Measurements from ENCODE around the gene BICRAL. TPM values are rescaled to one million over a fixed set of nuclear protein-coding genes. Genes with fewer than 3 reads are reported as not detected.
A peak's percentile ranks its signal among the peaks of the same experiment; 100 is the strongest.

Gene BICRAL
- total and polyA plus RNA-seq, 2 donors from 2014 or later: 2.7 to 20.9 TPM

- no peak overlapping the region for H3K9ac ChIP-seq (ENCODE audit: low read length in 3 of 3)
- intact Hi-C loops (cut with DNase I): no loop called here
- DNase-seq (no peak), FAIRE-seq (no peak)
- no peak for TF ChIP-seq CTCF (IDR thresholded peaks at IDR 0.05; ENCODE audit: borderline replicate concordance, extremely low read depth, insufficient read depth)
- H3K27me3 ChIP-seq (ENCODE audit: control insufficient read depth, insufficient read depth, low read length): no peaks in the 10 kb centered on the region
- H3K27ac ChIP-seq (ENCODE audit: low read depth in 2 of 2, low read length in 2 of 2): no peak overlapping the region
- H3K4me3 ChIP-seq (ENCODE audit: low read length in 3 of 3): no peak overlapping the region
- H3K4me1 ChIP-seq (ENCODE audit: control insufficient read depth in 2 of 3, insufficient read depth in 2 of 3, low read depth in 1 of 3, low read length in 3 of 3): peaks cover 0 to 2% (median 0%) of the 10 kb centered on the region in 3 donors
- peaks cover 0 to 3% (median 0%) of the 10 kb centered on the region in 3 donors for H3K36me3 ChIP-seq (ENCODE audit: control insufficient read depth in 2 of 3, insufficient read depth in 3 of 3, low read length in 3 of 3)
- H3K9me3 ChIP-seq (ENCODE audit: control insufficient read depth in 2 of 3, insufficient read depth in 1 of 3, low read length in 3 of 3): no peaks in the 10 kb centered on the region
Observed at GRCh38 chr6:42818878-42819277, 37.0 kb downstream of the BICRAL start.

GRCh38 chr6:42819803-42820511 lies 38.1 kb downstream of the BICRAL start:
- H3K4me1 ChIP-seq (ENCODE audit: control insufficient read depth in 2 of 3, insufficient read depth in 2 of 3, low read depth in 1 of 3, low read length in 3 of 3): peaks cover 0 to 2% (median 0%) of the 10 kb centered on the region in 3 donors
- no peak for DNase-seq
- no peak overlapping the region for H3K9ac ChIP-seq (ENCODE audit: low read length in 3 of 3)
- H3K4me3 ChIP-seq (ENCODE audit: low read length in 3 of 3): no peak overlapping the region
- TF ChIP-seq CTCF (IDR thresholded peaks at IDR 0.05; ENCODE audit: borderline replicate concordance, extremely low read depth, insufficient read depth): no peak
- H3K27me3 ChIP-seq (ENCODE audit: control insufficient read depth, insufficient read depth, low read length): no peaks in the 10 kb centered on the region
- intact Hi-C loops (cut with DNase I): no loop called here
- no peak for FAIRE-seq
- H3K36me3 ChIP-seq (ENCODE audit: control insufficient read depth in 2 of 3, insufficient read depth in 3 of 3, low read length in 3 of 3): peaks cover 0 to 3% (median 3%) of the 10 kb centered on the region in 3 donors
- H3K9me3 ChIP-seq (ENCODE audit: control insufficient read depth in 2 of 3, insufficient read depth in 1 of 3, low read length in 3 of 3): no peaks in the 10 kb centered on the region
- no peak overlapping the region for H3K27ac ChIP-seq (ENCODE audit: low read depth in 2 of 2, low read length in 2 of 2)

- H3K4me3 ChIP-seq (ENCODE audit: low read length in 3 of 3): peak overlapping the region in 1 of 3 donors; percentile 18
- H3K27ac ChIP-seq (ENCODE audit: low read depth in 2 of 2, low read length in 2 of 2): peak overlapping the region in 1 of 2 donors; percentile 4
- H3K36me3 ChIP-seq (ENCODE audit: control insufficient read depth in 2 of 3, insufficient read depth in 3 of 3, low read length in 3 of 3): peaks cover 0 to 3% (median 3%) of the 10 kb centered on the region in 3 donors
- H3K4me1 ChIP-seq (ENCODE audit: control insufficient read depth in 2 of 3, insufficient read depth in 2 of 3, low read depth in 1 of 3, low read length in 3 of 3): peaks cover 0 to 2% (median 0%) of the 10 kb centered on the region in 3 donors
- no peaks in the 10 kb centered on the region for H3K27me3 ChIP-seq (ENCODE audit: control insufficient read depth, insufficient read depth, low read length)
- H3K9me3 ChIP-seq (ENCODE audit: control insufficient read depth in 2 of 3, insufficient read depth in 1 of 3, low read length in 3 of 3): no peaks in the 10 kb centered on the region
- DNase-seq: peak in 2 of 5 donors; percentile 13 to 23
- no peak for FAIRE-seq
- intact Hi-C loops (cut with DNase I): no loop called here
- H3K9ac ChIP-seq (ENCODE audit: low read length in 3 of 3): peak overlapping the region in 1 of 3 donors; percentile 14
- no peak for TF ChIP-seq CTCF (IDR thresholded peaks at IDR 0.05; ENCODE audit: borderline replicate concordance, extremely low read depth, insufficient read depth)
Observed at GRCh38 chr6:42820512-42821340, 38.9 kb downstream of the BICRAL start.

Data from kidney (tissue), 14 donors.